Heart left ventricle (tissue), 13 donors: ENCODE results near the gene NCOA6.

Source experiments
- POLR2A ChIP-seq, 2 donors: fragments of 450-650 bp; IDR thresholded peaks; one replicate each; pipeline ENCODE4 v1.6.1; 2017; ENCODE audit warnings: antibody characterized with exemption in 2 of 2, mild to moderate bottlenecking in 2 of 2, moderate library complexity in 2 of 2
- TF ChIP-seq, protein P1 (sequence below), 12 donors: fragments of 200-600 bp; sonication (generic) in 4 of 12; IDR thresholded peaks; one replicate each; pipeline versions ENCODE4 v1.5.0 to v1.8.0; 2018 to 2022; ENCODE audit warnings: antibody characterized with exemption in 12 of 12, mild to moderate bottlenecking in 5 of 12
- donor health status: ischemic (EF 13 %, LVEDD 7.1; RV severe dilation, severe dysfunction).
- donor health status: DM: no; HTN: yes; CAD: no.
- donor health status: DM: no; HTN: no; CAD: no.
- donor health status: ischemic (EF 25% LVEDD 6.9; RV normal size, moderate dysfunction).
- donor health status: ischemic (EF 25% LVEDD 5.7; RV mildly dilated, moderate dysfunction).
- donor health status: ischemic (EF 35%, LVEDD 5.7; RV mildly dilated, moderate dysfunction).
- donor health status: nonischemic (EF 11% LVEDD 7.7; RV severe dilation, severe dysfunction).
- donor health status: DM: yes; HTN: yes; CAD: no.
- donor health status: PGD.
- donor health status: ischemic (EF 29% LVEDD 5.4; RV normal size, mild dysfunction).
- donor health status: nonischemic (EF 23%, LVEDD 6.1; RV moderate dilation, normal function).

DNA sequence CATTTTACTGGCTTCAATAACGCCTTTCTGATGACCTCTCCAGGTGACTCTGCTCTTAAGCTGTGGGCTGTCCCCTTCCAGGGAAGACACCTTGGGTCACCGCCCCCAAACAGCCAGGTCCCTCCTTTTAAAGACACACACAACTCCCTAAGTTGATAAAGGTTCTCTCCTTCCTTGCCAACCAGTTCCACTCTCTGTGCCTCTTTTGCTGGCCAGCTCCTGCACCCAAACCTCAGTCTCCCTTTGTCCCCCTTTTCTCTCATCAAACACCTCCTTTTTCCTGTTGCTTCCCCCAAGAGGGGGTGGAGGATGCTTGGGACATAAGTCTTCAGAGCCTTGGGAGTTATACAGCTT lies 1.0 kb downstream of the NCOA6 start:
- TF ChIP-seq, protein P1, sequence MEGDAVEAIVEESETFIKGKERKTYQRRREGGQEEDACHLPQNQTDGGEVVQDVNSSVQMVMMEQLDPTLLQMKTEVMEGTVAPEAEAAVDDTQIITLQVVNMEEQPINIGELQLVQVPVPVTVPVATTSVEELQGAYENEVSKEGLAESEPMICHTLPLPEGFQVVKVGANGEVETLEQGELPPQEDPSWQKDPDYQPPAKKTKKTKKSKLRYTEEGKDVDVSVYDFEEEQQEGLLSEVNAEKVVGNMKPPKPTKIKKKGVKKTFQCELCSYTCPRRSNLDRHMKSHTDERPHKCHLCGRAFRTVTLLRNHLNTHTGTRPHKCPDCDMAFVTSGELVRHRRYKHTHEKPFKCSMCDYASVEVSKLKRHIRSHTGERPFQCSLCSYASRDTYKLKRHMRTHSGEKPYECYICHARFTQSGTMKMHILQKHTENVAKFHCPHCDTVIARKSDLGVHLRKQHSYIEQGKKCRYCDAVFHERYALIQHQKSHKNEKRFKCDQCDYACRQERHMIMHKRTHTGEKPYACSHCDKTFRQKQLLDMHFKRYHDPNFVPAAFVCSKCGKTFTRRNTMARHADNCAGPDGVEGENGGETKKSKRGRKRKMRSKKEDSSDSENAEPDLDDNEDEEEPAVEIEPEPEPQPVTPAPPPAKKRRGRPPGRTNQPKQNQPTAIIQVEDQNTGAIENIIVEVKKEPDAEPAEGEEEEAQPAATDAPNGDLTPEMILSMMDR (IDR thresholded peaks at IDR 0.05), result no peak
- no peak for TF ChIP-seq POLR2A (IDR thresholded peaks at IDR 0.05)
